Neural progenitor cell (in vitro differentiated cells): ENCODE results near the gene PAPPA2. TPM values are rescaled to one million over a fixed set of nuclear protein-coding genes. Genes with fewer than 3 reads are reported as not detected.

Source experiments
- DNase-seq: peaks from one replicate; pipeline ENCODE4 v3.0.0-alpha.2; 2016; ENCODE audit warnings: low spot score
- H2AFZ ChIP-seq: fragments of 200-600 bp; sonication (generic); replicated peaks from 2 replicates; pipeline ENCODE4 v1.6.1; 2016; ENCODE audit warnings: antibody characterized with exemption
- H3F3A ChIP-seq: fragments of 200-600 bp; sonication (generic); 2 replicates; pipeline ENCODE4 v1.6.1; 2016; ENCODE audit warnings: antibody characterized with exemption, low read depth
- H3K27ac ChIP-seq: fragments of 200-600 bp; sonication (generic); 2 replicates; pipeline ENCODE4 v1.5.1; 2016; ENCODE audit warnings: mild to moderate bottlenecking
- H3K27me3 ChIP-seq: fragments of 200-600 bp; sonication (generic); 2 replicates; pipeline ENCODE4 v1.6.1; 2016; ENCODE audit warnings: mild to moderate bottlenecking, moderate library complexity
- H3K36me3 ChIP-seq: fragments of 200-600 bp; sonication (generic); 2 replicates; pipeline ENCODE4 v1.5.1; 2016
- H3K4me1 ChIP-seq: fragments of 200-600 bp; sonication (generic); 2 replicates; pipeline ENCODE4 v1.6.1; 2016; ENCODE audit warnings: mixed run types
- H3K4me2 ChIP-seq: fragments of 200-600 bp; sonication (generic); 2 replicates; pipeline ENCODE4 v1.6.1; 2016
- H3K4me3 ChIP-seq: fragments of 200-600 bp; sonication (generic); 2 replicates; pipeline ENCODE4 v1.5.1; 2016
- H3K79me2 ChIP-seq: fragments of 200-600 bp; sonication (generic); 2 replicates; pipeline ENCODE4 v1.6.1; 2016; ENCODE audit warnings: low read depth
- H3K9ac ChIP-seq: fragments of 200-600 bp; sonication (generic); 2 replicates; pipeline ENCODE4 v1.6.1; 2016
- H3K9me3 ChIP-seq: fragments of 200-600 bp; sonication (generic); 2 replicates; pipeline ENCODE4 v1.5.1; 2016; ENCODE audit warnings: low read depth
- H4K20me1 ChIP-seq: fragments of 200-600 bp; sonication (generic); 2 replicates; pipeline ENCODE4 v1.6.1; 2016; ENCODE audit warnings: low read depth
- H3K27ac Mint-ChIP-seq: 3 replicates; pipeline ENCODE4 v1.8.0; 2021; ENCODE audit warnings: mixed read lengths
- H3K27me3 Mint-ChIP-seq: 2 replicates; pipeline ENCODE4 v1.8.0; 2022; ENCODE audit warnings: low read depth, mild to moderate bottlenecking, inconsistent platforms, moderate library complexity, mixed read lengths; ENCODE audit not compliant: insufficient read depth
- H3K36me3 Mint-ChIP-seq: 3 replicates; pipeline ENCODE4 v1.8.0; 2021; ENCODE audit warnings: mixed read lengths
- H3K4me1 Mint-ChIP-seq: 3 replicates; pipeline ENCODE4 v1.8.0; 2021; ENCODE audit warnings: mixed read lengths
- H3K4me3 Mint-ChIP-seq: 3 replicates; pipeline ENCODE4 v1.8.0; 2021; ENCODE audit warnings: mild to moderate bottlenecking, moderate library complexity, mixed read lengths
- H3K9me3 Mint-ChIP-seq: 3 replicates; pipeline ENCODE4 v1.8.0; 2020; ENCODE audit warnings: mixed read lengths
- EZH2 ChIP-seq: fragments of 200-600 bp; sonication (generic); IDR thresholded peaks from 2 replicates; pipeline ENCODE4 v1.6.1; 2017; ENCODE audit warnings: antibody characterized with exemption, mild to moderate bottlenecking, moderate library complexity
- EZH2phosphoT487 ChIP-seq: fragments of 200-600 bp; sonication (generic); IDR thresholded peaks from 2 replicates; pipeline ENCODE4 v1.6.1; 2017; ENCODE audit warnings: antibody characterized with exemption
- total RNA-seq: library from RNA; depleted of rRNA; stranded (reverse); fragments of >200 nt; gene quantifications from 2 replicates; pipeline ENCODE4 v1.2.3, GENCODE V29; 2015; ENCODE audit warnings: low replicate concordance
- TF ChIP-seq, protein P1 (sequence below): fragments of 200-600 bp; sonication (generic); IDR thresholded peaks from 2 replicates; pipeline ENCODE4 v1.5.1; 2017; ENCODE audit warnings: antibody characterized with exemption, mild to moderate bottlenecking

The PAPPA2 gene
- total RNA-seq, 1 donor from 2014 or later, result 0.17 TPM

DNA sequence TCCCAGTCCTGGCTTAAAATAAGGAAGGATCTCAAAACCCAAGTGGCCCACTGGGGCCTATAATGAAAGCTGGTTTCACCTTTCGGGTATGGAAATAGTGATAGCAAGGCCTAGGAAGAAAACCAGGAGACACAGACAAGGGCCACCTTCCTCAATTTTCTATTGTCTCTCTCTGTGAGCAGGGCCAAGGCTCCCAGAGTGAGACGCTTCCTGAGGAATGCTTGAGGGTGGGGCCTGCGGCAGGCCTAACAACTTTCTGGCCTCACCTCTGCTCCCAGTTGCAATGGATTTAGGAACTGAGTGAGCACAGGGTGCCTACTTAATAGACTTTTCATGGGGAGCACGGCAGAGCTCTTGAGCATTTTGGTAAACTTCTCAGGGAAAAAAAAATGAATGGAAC, 400.6 kb downstream of the PAPPA2 start:
- no peaks in the 10 kb centered on the region for H3K36me3 ChIP-seq

DNA sequence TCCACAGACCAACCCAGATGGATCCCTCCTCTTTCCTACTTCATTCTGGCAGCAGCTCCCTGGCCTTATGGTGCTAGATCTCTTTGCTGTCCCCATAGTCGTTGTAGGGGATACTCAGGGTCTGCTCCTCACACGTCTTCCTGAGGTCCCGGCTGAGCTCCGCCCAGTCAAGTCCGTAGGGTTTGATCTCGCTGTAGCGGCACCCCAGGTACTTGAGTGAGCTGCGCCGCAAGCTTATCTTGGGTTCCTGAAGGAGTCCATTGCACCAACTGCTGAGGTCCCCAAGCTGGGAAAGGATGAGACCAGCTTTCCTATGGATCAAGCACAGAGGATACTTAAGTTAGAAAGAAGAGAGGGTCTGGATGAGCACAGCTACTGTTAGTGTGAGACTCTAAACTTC, 401.2 kb downstream of the PAPPA2 start:
- Histone ChIP-seq H4K20me1 (no peaks in the 10 kb centered on the region), H3K9ac (no peak overlapping the region), H3K79me2 (no peaks in the 10 kb centered on the region), H3K27ac (no peak overlapping the region), H2AFZ (no peak overlapping the region), H3K4me3 (no peak overlapping the region), H3F3A (no peaks in the 10 kb centered on the region), H3K27me3 (no peaks in the 10 kb centered on the region), H3K9me3 (no peaks in the 10 kb centered on the region), H3K4me2 (no peak overlapping the region), H3K36me3 (no peaks in the 10 kb centered on the region), H3K4me1 (no peaks in the 10 kb centered on the region)
- H3K27ac Mint-ChIP-seq, result no peak overlapping the region
- TF ChIP-seq, protein P1, sequence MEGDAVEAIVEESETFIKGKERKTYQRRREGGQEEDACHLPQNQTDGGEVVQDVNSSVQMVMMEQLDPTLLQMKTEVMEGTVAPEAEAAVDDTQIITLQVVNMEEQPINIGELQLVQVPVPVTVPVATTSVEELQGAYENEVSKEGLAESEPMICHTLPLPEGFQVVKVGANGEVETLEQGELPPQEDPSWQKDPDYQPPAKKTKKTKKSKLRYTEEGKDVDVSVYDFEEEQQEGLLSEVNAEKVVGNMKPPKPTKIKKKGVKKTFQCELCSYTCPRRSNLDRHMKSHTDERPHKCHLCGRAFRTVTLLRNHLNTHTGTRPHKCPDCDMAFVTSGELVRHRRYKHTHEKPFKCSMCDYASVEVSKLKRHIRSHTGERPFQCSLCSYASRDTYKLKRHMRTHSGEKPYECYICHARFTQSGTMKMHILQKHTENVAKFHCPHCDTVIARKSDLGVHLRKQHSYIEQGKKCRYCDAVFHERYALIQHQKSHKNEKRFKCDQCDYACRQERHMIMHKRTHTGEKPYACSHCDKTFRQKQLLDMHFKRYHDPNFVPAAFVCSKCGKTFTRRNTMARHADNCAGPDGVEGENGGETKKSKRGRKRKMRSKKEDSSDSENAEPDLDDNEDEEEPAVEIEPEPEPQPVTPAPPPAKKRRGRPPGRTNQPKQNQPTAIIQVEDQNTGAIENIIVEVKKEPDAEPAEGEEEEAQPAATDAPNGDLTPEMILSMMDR, result no peak
- TF ChIP-seq EZH2 (no peak), EZH2phosphoT487 (no peak)
- no peak for DNase-seq
- peaks cover 2% of the 10 kb centered on the region for H3K27me3 Mint-ChIP-seq
- no peaks in the 10 kb centered on the region for H3K4me1 Mint-ChIP-seq
- peaks cover 9% of the 10 kb centered on the region for H3K36me3 Mint-ChIP-seq
- H3K4me3 Mint-ChIP-seq, result no peak overlapping the region
- H3K9me3 Mint-ChIP-seq, result no peaks in the 10 kb centered on the region

More for the DNA sequence above, 400.6 kb downstream of the PAPPA2 start:
- no peak for TF ChIP-seq EZH2
- TF ChIP-seq, protein P1, result no peak
- no peak overlapping the region for H2AFZ ChIP-seq
- Mint-ChIP-seq H3K27me3 (peaks cover 2% of the 10 kb centered on the region), H3K9me3 (no peaks in the 10 kb centered on the region), H3K4me1 (no peaks in the 10 kb centered on the region), H3K27ac (no peak overlapping the region), H3K36me3 (peaks cover 9% of the 10 kb centered on the region), H3K4me3 (no peak overlapping the region)
- no peak overlapping the region for H3K9ac ChIP-seq
- H3F3A ChIP-seq, result no peaks in the 10 kb centered on the region
- no peaks in the 10 kb centered on the region for H3K79me2 ChIP-seq
- H3K4me2 ChIP-seq, result no peak overlapping the region
- no peak overlapping the region for H3K4me3 ChIP-seq
- no peak for DNase-seq
- no peaks in the 10 kb centered on the region for H3K4me1 ChIP-seq
- no peaks in the 10 kb centered on the region for H3K9me3 ChIP-seq
- no peaks in the 10 kb centered on the region for H3K27me3 ChIP-seq
- no peaks in the 10 kb centered on the region for H4K20me1 ChIP-seq
- H3K27ac ChIP-seq, result no peak overlapping the region

- Mint-ChIP-seq H3K4me1 (no peaks in the 10 kb centered on the region), H3K9me3 (no peaks in the 10 kb centered on the region), H3K4me3 (no peak overlapping the region), H3K27ac (no peak overlapping the region), H3K27me3 (peaks cover 2% of the 10 kb centered on the region), H3K36me3 (peaks cover 9% of the 10 kb centered on the region)
- Histone ChIP-seq H3K4me2 (no peak overlapping the region), H3K36me3 (no peaks in the 10 kb centered on the region), H3K4me1 (no peaks in the 10 kb centered on the region), H3K9ac (no peak overlapping the region), H4K20me1 (no peaks in the 10 kb centered on the region), H3K27ac (no peak overlapping the region), H3F3A (no peaks in the 10 kb centered on the region), H2AFZ (no peak overlapping the region), H3K27me3 (no peaks in the 10 kb centered on the region), H3K9me3 (no peaks in the 10 kb centered on the region), H3K4me3 (no peak overlapping the region), H3K79me2 (no peaks in the 10 kb centered on the region)
- no peak for DNase-seq
- TF ChIP-seq EZH2, result no peak
- TF ChIP-seq EZH2phosphoT487, result no peak
These were observed 403.2 kb downstream of the PAPPA2 start for GRCh38 chr1:176866011-176866714.

DNA sequence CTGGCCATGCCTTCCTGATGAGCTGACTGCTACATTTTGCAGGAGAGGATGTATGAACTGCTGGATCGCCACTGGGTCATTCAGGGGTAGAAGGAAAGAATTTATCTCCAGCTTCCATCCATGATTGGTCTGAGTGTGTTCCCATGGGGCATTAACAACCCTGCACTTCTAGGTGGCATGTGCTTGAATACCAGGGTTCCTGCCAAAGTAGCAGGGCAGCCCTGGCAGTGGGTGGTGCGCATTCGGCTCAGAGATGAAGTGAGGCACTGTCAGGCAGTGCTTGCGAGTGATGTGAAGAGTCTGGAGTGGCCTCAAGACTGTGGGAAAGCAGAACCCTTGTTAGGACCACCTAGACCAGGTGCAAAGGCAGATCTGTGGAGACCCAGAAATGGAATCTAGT, 406.6 kb downstream of the PAPPA2 start:
- H3K4me3 Mint-ChIP-seq, result no peak overlapping the region
- no peaks in the 10 kb centered on the region for H3K9me3 Mint-ChIP-seq
- no peak overlapping the region for H3K27ac Mint-ChIP-seq
- DNase-seq, result no peak
- Histone ChIP-seq H2AFZ (no peak overlapping the region), H3K4me2 (no peak overlapping the region), H3K9me3 (no peaks in the 10 kb centered on the region), H3K36me3 (no peaks in the 10 kb centered on the region), H3K79me2 (no peaks in the 10 kb centered on the region), H3K27me3 (no peaks in the 10 kb centered on the region), H3K27ac (no peak overlapping the region), H3K4me1 (no peaks in the 10 kb centered on the region), H3F3A (no peaks in the 10 kb centered on the region), H3K9ac (no peak overlapping the region), H3K4me3 (no peak overlapping the region), H4K20me1 (no peaks in the 10 kb centered on the region)
- no peak for TF ChIP-seq EZH2
- TF ChIP-seq, protein P1, result no peak
- no peak for TF ChIP-seq EZH2phosphoT487
- H3K27me3 Mint-ChIP-seq, result peaks cover 2% of the 10 kb centered on the region
- peaks cover 8% of the 10 kb centered on the region for H3K36me3 Mint-ChIP-seq
- no peaks in the 10 kb centered on the region for H3K4me1 Mint-ChIP-seq
